HG03045 (cell line): ENCODE results near the gene LGMN.
"Not testable (repeated sequence)": the region's sequence is repeated elsewhere in the genome, so short reads cannot be mapped to it uniquely, and the experiment has no call there.

ENCODE experiments used
- ATAC-seq: cut with Tn5 transposase; IDR thresholded peaks from one replicate; pipeline ENCODE4 v1.9.1; 2021; ENCODE audit warnings: mild to moderate bottlenecking, moderate library complexity; ENCODE audit not compliant: unreplicated experiment

LGMN gene

DNA sequence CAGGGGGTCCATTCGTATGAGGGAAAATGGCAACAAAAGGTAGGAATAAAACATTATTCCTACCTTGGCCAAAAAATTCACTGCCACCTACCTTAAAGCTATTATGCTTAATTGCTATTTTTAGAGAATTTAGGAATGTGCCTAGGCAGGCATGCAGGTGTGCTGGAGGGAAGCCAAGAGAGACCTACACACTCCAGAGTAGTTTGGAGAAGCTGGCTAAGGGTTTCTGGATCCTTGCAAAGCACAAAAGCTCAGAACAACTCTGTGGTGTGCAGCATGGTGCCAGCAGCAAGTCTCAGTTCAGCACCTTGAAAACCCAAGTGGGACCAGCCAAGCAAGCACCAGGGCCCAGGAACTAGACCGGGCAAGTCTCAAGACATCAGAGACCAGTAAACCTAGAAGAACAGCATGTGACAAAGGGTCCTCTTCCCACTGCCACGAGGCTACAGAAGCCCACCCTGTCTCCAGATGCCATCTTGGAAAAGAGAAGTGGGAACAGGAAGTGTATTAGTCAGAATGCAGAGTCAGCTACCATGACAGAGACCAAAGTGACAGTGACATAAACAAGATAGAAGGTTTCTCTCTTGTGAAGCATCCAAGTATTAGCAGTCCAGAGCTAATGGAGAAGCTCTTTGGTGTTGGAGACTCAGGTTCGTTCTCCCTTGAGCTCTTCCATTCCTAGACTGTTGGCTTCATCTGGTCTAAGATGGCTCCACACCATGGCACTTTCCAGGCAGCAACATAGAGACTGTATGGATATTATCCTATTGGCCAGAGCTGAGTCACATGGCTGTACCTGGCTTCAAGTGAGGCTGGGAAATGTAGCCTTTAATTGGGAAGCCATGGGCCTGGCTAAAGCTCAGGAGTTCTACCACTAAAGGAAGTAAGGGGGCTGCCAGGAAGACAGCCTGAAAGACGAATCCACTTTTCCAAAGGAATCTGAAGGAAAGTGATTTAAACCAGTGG is 15.5 kb upstream of the LGMN start:
- ATAC-seq: not testable (repeated sequence)

DNA sequence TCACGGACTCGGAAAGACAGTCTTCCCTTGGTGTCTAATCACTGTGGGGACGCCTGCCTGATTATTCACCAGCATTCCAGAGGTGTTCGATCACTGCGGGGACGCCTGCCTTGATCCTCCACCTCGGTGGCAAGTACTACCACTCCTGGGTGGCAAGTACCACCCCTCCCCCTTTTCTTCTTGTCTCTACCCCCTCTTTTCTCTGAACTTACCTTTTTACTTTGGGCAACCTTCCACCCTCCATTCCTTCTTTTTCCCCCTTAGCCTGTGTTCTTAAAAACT is 12.0 kb upstream of the LGMN start:
- ATAC-seq: no peak

DNA sequence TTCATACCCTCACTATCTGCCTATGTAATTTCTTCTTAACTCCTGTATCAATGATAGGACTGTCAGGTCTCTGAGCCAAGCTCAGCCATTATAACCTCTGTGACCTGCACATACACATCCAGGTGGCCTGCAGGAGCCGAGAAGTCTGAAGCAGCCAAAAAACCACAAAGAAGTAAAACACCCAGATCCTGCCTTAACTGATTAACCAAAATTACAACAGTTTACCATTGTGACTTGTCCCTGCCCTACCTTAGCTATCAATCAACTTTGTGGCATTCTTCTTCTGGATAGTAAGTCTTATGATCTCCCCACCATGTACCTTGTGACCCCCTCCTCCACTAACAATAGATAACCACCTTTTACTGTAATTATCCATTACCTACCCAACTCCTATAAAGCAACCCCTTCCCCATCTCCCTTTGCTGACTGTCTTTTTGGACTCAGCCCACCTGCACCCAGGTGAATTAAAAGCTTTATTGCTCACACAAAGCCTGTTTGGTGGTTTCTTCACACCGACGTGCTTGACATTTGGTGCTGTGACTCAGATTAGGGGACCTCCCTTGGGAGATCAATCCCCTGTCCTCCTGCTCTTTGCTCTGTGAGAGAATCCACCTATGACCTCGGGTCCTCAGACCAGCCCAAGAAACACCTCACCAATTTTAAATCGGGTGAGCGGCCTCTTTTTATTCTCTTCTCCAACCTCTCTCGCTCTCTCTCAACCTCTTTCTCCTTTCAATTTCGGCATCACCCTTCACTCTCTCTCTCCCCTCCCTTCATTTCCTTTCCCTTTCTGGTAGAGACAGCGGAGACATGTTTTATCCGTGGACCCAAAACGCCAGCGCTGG is 11.5 kb upstream of the LGMN start:
- no peak for ATAC-seq

DNA sequence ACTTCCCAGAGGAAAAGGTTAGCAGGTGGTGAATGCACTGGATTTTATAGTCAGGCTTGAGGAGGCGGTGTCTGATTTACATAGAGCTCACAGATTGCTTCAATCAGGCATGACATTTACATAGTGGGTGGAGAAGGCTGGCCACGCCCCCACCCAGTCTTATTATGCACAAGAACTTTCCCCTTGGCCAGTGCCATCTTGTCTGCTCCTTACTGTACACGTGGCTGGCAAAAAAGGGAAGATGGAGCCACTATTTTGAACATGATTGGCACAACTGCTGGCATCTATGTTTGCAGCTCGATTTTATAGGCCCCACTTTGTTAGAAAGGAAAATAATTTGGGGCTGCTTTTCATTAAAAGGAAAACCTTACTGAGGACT is 10.9 kb upstream of the LGMN start:
- ATAC-seq: no peak

DNA sequence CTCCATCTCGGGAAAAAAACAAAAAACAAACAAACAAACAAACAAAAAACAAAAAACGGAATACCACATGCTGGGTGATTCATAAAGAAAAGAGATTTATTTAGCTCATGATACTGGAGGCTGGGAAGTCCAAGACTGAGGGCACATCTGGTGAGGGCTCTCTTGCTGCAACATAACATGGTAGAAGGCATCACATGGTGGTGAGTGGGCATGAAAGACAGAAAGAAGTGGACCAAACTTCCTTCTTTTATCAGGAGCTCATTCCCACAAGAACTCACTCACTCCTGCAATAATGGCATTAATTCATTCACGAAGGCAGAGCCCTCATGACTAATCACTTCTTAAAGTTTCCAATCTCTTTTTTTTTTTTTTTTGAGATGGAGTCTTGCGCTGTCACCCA is 8.0 kb upstream of the LGMN start:
- no peak for ATAC-seq

DNA sequence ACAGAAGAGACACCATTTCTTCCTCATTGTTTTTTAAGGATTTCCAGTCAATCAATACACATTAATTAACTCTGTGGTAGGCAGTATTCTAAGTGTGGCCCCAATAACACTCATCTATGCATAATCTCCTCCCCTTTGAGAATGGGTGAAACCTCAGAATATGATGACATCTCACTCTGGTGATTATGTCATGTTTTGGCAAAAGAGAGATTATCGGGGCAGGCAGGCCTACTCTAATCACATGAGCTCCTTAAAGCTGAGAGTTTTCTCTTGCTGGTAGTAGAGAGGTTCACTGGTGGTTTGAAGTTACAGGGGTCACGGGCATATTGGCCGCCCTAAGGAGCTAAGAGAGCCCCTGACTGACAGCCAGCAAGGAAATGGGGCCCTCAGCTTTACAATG is 7.1 kb upstream of the LGMN start:
- no peak for ATAC-seq

DNA sequence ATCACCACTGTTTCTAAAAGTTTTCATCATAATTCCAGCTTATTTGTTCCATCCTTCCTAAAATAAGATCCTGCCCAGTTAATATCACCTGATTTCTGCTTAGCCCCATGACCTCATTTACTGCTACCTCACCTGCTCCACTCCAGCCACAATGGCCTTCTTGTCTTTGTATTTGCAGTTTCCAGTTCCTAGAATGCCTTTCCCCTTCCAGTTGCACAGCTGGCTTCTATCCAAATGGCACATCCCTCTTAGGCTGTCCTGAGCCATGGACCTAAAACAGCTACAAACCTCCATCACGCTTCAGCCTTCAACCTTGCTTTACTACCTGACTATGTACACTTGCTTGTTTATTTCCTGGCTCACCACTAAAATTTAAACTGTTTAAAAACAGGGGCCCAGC is 6.5 kb upstream of the LGMN start:
- no peak for ATAC-seq

DNA sequence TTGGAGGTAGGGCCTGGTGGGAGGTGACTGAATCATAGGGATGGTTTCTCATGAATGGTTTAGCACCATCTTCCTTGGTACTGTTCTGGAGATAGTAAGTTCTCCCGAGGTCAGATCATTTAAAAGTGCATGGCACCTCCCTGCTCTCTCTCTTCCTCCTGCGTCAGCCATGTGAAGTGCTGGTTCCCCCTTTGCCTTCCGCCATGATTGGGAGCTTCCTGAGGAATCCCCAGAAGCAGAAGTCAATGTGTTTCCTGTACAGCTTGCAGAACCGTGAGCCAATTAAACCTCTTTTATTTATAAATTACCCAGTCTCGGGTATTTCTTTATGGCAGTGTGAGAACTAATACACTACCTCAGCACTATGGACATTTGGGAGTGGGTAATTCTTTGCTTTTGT is 4.8 kb upstream of the LGMN start:
- no peak for ATAC-seq

DNA sequence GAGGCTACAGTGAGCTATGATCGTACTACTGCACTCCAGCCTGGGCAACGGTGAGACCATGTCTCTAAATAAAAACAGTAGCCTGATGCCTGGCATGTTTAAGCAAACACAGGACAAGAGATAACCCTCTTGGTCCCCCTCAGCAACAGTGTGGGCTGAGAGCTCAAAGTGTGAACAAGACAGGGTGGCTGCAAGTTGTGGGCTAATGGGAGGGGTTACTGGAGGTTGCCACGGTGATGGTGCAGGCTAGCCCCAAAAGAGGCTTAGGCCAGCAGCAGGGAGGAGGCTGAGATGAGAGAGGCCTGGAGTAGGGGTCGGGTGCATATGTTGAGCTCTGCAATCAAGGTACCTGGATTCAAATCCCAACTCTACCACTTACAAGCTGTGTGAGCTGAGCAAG is 3.4 kb upstream of the LGMN start:
- ATAC-seq: no peak

DNA sequence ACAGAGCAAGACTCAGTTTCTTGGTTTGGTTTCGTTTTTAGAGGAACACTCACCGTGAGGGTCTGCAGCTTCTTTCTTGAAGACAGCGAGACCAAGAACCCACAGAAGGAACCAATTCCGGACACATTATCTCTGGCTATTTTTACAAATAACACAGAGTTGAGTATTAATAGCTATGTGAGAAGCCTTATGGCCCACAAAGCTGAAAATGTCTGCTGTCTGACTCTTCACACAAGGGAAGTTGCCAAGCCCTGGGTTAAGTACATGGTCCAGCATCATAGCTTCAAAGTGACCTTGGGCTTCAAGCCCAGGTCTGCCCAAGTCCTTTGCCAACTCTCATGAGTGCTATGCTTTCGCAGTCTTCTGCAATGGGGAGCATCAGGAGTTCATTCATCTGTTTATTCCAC is 2.6 kb upstream of the LGMN start:
- ATAC-seq: no peak

DNA sequence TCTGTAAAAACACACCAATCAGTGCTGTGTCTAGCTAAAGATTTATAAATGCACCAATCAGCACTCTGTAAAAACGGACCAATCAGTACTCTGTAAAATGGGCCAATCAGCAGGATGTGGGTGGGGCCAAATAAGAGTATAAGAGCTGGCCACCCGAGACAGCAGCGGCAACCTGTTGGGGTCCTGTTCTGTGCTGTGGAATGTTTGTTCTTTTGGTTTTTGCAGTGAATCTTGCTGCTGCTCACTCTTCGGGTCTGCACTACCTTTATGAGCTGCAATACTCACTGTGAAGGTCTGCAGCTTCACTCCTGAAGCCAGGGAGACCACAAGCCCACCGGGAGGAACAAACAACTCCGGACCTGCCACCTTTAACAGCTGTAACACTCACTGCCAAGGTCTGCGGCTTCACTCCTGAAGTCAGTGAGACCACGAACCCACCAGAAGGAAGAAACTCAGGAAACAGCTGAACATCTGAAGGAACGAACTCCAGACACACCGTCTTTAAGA is 1.8 kb upstream of the LGMN start:
- not testable (repeated sequence) for ATAC-seq

DNA sequence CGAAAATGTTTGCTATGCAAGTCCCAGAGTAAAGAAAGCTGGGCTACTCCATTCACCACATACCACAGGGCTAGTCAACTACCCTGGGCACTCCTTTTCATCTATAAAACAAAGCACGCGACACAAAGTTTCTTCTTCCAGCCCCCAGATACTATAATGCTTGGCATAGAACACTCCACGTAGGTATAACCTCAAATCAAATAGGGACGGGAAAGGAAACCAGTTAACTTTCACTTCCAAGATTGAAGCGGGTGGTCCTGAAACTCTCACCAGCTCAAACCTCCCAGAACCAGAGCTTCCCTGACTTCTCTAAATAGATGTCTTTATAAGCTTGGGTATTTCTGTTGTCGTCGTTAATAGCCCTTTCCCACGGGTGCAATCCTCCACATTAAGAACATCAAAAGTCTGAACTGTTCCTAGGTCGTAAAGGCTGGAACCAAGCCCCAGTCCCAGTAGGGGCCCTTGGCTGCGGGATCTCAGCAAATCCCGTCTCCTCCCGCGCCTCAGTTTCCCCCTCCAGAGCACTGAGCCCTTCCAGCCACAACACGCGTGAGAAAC is 647 bp downstream of the LGMN start:
- no peak for ATAC-seq

DNA sequence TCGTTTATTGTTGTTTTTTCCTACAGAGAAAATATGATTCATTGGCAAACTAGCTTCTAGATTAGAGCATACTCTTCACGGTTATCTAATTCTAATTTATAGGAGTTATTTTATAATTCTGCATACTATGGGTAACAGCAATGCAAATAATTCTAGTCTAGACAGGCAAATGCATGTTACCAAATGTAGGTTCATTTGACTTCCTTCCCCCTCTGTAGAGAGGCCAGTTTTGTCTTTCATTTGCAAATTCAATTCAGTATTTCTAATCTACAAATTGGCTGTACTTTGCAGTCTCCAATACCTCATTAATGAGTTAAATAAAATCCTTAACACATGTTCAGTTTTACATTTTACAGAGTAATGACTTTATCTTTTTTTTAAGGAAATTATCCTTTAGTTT is 4.2 kb downstream of the LGMN start:
- no peak for ATAC-seq

DNA sequence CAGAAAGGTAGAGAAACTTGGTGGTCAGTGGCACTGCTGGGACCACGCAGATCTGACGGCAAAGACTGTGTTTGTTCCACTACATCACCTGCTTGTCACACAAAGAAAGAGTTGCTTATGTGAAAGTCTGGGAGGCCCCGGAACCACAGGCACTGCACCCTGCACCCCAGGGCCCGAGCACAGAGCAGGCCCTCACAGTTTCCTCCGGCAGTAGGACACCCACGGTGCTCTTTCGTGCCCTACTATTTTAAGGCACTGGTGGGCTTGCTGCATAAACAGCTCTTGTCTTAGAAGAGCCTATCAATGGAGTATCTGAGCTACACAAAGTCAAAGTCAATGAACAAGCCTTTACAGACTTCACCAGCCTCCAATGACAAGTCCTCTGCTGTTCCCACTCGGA is 8.0 kb downstream of the LGMN start:
- ATAC-seq: no peak

DNA sequence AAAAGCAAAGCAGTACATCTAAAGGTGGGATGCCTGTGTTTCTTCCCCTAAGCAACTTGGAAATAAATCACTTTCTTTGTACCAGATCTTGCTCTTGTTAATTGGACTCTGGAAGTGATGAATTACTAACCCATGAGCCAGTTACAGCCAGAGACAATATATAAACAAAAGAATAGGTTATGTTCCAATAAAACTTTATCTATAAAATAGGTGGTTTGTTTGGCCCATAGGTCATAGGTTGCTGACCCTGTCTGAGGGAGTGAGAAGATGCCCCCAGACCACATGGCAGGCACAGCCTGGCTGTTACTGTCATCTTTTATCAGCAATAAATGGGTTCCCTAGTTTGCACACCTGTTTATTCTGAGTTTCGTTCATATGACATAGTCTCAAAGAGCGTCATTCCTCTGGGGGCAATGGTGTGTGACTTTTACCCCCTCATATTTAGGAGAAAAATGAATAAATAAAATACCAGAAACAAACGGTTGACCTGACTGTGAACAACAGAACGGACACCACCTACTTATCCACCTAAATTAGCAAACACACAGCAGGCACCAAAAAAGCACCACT is 10.7 kb downstream of the LGMN start:
- no peak for ATAC-seq

DNA sequence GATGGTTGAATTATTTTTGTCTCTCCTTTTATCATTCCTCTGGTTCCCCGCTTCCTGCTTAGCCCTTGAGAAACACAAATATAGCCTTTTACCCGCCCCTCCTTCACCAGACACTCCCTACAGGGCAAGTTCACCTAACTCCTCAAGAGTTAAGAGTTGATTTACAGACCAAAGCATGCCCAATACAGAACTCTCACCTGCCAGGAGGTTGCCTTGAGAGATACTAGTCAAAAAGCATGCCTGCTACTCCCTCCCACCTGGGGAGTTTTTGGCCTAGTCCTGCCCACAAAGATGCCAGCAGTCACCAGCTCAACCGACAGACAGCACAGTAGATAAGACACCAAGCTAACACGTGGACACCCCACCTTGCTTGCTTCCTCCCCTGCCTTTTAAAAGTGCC is 11.2 kb downstream of the LGMN start:
- ATAC-seq: no peak

DNA sequence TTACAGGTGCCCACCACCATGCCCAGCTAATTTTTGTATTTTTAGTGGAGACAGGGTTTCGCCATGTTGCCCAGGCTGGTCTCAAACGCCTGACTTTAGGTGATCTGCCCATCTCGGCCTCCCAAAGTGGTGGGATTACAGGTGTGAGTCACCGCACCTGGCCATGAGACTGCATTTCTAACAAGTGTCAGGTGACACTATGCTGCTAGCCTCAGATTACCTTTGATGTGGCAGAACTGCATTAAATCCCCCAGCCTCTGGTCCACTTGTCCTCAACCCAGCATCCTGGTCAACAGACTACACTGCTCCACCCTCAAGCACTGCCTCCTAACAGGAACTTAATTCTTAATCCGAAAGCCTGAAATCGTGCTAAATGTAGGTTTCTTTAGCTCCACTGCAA is 13.1 kb downstream of the LGMN start:
- ATAC-seq: no peak

DNA sequence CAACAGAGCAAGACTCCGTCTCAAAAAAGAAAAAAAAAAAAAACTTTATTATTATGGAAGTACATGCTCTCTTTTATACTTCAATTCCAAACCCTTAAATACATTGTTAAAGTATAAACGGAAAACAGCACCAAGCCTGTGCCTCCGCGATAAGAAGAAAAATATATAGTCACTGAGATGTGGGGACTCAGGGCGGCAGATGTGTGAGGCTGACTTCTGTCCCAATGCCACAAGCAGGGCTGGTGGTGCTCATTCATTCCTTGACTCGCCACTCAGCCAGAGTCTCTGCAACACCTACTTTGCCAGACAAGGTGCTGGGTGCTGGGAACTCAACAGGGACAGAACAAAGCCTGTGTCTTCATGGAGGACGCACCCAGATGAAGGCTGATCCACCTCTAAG is 13.8 kb downstream of the LGMN start:
- ATAC-seq: no peak

DNA sequence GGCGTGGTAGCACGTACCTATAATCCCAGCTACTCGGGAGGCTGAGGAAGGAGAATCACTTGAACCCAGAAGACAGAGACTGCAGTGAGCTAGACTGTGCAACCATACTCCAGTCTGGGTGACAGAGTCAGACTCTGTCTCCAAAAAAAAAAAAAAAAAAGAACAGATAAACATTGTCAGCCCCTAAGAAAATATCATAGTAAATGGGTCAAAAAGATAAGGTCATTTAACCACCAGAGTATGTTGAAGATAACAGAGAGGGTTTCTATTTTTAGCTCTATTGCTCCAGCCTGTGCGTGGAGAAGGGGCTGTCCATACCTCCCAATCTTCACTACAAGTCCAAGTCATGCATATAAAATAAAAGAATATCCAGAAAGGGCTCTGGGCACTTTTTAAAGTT is 15.4 kb downstream of the LGMN start:
- no peak for ATAC-seq

DNA sequence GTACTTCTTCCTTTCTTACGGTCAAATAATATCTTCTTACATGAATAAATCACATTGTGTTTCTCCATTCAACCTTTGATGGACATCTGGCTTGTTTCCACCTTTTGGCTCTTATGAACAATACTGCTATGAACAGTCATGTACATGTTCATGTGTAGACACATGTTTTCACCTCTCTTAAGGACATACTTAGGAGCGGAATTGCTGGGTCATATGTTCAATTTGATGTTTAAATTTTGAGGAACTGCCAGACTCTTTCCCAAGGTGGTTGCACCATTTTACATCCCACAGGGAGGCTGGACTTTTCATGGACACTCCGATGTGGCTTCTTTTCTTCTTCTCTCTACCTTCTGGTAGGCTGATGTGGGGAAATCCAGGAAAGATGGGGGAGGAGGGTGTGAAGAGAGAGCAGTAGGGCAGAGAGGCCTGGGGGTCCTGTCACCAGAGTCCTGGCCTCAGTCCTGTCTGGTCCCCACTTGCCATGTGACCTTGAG is 16.8 kb downstream of the LGMN start:
- no peak for ATAC-seq

DNA sequence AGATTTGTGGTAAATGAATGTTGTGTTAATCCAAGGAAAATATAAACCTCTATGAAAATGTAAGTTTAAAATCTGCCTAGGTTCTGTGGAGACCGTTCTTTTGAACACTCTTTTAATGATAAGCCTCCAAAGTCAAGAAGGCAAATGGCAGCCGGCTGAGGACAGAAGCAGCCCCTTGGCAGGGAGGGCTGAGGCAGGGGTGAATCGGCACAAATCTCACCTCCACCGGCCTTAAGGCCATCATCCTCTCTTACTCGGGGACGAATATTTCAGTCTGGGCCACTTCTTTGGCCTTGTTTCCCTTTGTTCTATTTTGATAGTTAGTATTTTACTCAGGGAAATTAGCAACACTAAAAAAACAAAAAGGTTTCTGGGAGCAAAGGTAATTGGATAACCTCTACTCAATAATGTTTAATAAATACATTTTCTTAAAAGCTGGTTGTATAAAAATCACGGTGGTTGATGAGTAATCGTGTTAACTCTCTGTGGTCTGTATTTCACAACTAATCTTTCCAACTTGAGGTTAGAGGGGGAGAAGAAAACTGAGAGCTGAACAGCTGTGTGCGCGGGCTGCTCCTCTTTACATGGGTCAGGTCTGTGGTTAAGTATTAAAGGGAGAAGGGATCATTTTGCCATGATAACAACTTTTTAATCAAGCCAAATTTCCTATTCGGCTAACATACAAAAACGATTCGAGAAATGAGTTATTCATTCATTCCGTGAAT is 18.6 kb downstream of the LGMN start:
- ATAC-seq: peak; percentile 67
